ENCODE measurements around the gene SH3BP4.

DNA sequence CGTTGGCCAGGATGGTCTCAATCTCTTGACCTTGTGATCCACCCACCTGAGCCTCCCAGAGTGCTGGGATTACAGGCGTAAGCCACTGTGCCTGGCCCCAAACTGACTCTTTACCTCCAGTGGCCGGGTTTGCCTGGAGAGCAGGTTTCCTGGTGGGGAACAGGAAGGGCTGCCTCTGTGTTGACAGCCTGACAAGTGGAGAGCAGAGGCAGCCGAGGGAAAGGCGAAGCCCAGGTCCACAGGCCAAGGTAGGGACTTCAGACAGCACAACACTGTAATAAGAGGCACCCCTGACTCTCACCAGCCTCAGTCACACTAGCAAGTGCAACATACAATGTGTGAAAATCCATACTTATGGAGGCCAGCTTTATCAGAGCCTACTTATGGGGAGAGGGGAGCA lies 16.5 kb upstream of the SH3BP4 start:
- no peak for TF ChIP-seq POLR2A (IDR thresholded peaks at IDR 0.05)
- TF ChIP-seq, protein P1, sequence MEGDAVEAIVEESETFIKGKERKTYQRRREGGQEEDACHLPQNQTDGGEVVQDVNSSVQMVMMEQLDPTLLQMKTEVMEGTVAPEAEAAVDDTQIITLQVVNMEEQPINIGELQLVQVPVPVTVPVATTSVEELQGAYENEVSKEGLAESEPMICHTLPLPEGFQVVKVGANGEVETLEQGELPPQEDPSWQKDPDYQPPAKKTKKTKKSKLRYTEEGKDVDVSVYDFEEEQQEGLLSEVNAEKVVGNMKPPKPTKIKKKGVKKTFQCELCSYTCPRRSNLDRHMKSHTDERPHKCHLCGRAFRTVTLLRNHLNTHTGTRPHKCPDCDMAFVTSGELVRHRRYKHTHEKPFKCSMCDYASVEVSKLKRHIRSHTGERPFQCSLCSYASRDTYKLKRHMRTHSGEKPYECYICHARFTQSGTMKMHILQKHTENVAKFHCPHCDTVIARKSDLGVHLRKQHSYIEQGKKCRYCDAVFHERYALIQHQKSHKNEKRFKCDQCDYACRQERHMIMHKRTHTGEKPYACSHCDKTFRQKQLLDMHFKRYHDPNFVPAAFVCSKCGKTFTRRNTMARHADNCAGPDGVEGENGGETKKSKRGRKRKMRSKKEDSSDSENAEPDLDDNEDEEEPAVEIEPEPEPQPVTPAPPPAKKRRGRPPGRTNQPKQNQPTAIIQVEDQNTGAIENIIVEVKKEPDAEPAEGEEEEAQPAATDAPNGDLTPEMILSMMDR (IDR thresholded peaks at IDR 0.05), result no peak
